GM19324 (cell line): Measurements from ENCODE around the gene ZBTB5.
"Not testable (repeated sequence)": the region's sequence is repeated elsewhere in the genome, so short reads cannot be mapped to it uniquely, and the experiment has no call there.

Experiments used
- ATAC-seq: cut with Tn5 transposase; IDR thresholded peaks from one replicate; pipeline ENCODE4 v1.9.1; 2021; ENCODE audit warnings: mild to moderate bottlenecking, moderate library complexity; ENCODE audit not compliant: unreplicated experiment, low FRiP score

Gene ZBTB5

GRCh38 chr9:37486616-37487548 lies 21.6 kb upstream of the ZBTB5 start:
- no peak for ATAC-seq

- ATAC-seq, result no peak
These were observed 21.0 kb upstream of the ZBTB5 start for GRCh38 chr9:37486256-37486615.

DNA sequence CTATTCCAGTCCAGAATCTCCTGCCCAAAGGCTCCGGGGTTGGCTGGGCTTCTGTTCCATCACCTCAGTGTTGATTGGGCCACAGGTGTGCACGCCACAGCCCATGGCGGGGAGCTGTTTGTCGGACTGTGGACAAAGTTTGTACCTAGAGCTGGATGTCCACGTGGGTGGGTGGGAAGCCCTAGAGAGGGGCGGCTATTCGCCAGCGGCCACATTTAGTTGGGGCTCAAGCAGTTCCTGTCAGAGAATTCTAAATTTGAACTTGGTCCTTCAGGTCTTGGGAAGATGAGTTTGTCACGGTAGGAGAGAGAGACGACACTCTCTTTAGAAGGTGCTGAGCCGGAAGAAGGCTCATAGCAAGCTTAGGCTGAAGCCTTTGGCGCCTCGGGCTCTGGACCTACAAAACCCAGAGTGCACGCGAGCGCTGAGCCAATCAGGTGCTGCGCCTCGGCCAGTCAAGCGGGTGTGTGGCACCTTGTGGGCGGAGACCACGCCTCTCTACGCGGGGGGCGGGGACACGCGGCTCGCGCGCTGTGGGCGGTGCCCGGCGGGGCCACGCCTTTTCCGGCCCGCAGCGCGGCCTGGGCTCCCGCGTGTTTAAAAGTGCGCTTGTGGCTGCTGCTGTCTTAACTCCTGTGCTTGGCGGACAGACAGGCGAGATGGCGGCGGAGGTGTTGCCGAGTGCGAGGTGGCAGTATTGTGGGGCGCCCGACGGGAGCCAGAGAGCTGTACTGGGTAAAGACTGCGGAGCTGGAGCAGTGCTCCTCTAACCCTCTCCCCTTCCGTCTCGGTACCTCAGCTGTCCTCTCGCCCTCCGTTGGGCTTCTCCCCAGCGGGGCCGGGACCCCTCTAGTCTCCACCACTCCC lies 20.4 kb upstream of the ZBTB5 start, which contains the start of gene POLR1E:
POLR1E (plus strand) TSS at position 560 of the 867 bp plus-strand sequence; CDS start at position 660, 100 bp downstream.
- ATAC-seq, result peak; percentile 98

- no peak for ATAC-seq
These were observed 15.5 kb upstream of the ZBTB5 start for GRCh38 chr9:37480759-37481158.

DNA sequence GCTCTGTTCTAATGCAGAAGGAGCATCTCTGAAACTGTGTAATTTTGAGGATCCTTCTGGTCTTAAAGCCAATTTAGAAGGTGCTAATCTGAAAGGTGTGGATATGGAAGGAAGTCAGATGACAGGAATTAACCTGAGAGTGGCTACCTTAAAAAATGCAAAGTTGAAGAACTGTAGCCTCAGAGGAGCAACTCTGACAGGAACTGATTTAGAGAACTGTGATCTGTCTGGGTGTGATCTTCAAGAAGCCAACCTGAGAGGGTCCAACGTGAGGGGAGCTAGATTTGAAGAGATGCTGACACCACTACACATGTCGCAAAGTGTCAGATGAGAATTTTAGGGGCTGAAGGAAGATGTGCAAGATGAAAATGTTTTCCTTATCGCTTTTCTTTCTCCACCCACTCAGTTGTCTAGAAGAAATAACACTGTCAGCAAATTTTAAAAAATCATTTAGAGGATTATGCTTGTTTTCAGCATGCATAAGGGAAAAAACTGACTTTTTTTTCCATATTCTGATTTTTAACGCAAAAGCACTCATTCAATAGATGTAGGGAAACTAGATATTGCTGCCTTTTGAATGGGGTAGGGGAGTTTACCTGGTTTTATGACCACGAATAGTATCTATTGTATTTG lies 12.9 kb upstream of the ZBTB5 start:
- ATAC-seq, result not testable (repeated sequence)

- ATAC-seq, result not testable (repeated sequence)
These were observed 12.2 kb upstream of the ZBTB5 start for GRCh38 chr9:37477443-37477842.

DNA sequence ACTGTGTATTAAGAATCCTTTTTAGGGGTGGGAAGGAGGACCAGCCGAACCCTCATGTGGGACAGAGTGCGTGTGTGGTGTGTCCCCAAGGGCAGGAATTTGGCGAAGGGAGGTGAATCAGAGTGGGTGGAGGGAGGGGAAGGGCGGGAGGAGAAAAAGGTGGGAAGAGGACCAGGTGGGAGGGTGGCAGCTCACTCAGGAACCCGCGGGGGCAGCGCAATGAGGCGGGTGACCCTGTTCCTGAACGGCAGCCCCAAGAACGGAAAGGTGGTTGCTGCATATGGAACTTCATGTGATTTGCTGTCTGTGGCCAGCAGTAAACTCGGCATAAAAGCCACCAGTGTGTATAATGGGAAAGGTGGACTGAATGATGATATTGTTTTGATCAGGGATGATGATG lies 11.7 kb upstream of the ZBTB5 start:
- ATAC-seq, result no peak

DNA sequence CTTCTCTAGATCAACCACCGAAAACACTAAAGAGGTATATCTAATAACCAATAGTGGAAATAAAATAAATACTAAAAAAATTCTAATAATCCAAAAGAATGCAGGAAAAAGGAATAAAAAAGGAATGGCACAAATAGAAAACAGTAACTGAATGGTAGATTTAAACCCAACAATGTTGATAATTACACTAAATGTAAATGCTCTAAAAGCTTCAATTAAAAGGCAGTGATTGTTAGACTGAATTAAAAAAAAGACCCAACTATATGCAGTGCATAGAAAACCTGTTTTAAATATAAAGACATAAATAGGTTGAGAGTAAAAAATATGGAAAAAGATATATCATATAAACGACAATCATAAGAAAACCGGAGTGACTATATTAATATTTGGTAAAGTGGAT lies 9.2 kb upstream of the ZBTB5 start:
- ATAC-seq, result no peak

GRCh38 chr9:37473982-37474381 lies 8.7 kb upstream of the ZBTB5 start:
- ATAC-seq, result not testable (repeated sequence)

GRCh38 chr9:37471942-37472684 lies 6.9 kb upstream of the ZBTB5 start:
- ATAC-seq, result no peak

- ATAC-seq, result no peak
These were observed 3.4 kb upstream of the ZBTB5 start for GRCh38 chr9:37468620-37469019.

GRCh38 chr9:37467530-37467929 lies 2.3 kb upstream of the ZBTB5 start:
- not testable (repeated sequence) for ATAC-seq

DNA sequence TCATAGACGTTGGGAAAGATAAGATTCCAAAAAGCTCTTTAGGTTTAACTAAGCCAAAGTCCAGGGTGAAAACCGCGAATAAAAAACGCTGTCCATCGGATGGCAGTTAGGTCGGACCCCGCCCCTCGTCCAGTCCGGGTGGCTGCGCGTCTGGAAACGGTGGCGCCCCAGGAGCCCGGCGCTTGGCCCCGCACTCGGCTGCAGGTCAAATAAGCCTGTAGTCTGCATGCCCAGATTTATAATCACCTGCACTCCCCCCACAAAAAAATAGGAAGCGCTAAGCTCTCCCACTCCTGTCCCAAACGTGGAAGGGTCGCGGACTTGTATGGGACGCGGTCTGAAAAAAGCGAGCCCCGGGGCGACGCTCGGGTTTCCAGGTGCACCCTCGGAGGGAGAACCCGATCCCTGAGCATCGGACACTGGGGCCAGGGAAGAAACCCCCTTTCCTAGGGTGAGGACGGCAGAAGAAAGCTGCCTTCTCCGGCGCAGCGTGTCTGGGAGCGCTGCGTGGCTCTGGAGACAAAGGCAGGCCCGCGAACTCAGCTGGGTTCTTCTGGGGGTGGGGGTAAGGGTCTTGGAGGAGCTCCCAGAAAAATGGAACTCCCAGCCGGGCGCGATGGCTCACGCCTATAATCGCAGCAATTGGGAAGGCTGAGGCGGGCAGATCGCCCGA lies 923 bp upstream of the ZBTB5 start:
- ATAC-seq, result peak; percentile 2

- peak; percentile 36 for ATAC-seq
These were observed 613 bp downstream of the ZBTB5 start for GRCh38 chr9:37464426-37465248.

GRCh38 chr9:37464006-37464405 lies 1.2 kb downstream of the ZBTB5 start:
- no peak for ATAC-seq

DNA sequence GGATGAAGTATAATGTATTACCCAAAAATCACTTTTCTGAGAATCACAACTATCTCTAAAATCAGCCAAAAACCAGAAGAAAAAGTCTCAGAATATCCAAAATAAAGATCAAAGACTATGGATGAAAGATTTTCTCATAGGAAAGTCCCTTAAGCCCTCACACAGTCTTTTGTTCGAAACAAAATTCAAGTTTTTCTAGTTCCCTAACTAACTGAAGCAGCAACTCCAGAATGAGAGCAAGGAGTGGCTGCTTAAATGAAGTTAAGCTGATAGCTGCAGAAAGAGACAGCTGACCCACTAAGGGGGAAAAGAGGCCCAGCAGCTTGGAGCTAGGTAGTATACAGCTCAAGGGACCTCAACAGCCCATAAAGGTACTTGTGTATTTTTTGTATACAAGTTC lies 8.4 kb downstream of the ZBTB5 start:
- no peak for ATAC-seq

DNA sequence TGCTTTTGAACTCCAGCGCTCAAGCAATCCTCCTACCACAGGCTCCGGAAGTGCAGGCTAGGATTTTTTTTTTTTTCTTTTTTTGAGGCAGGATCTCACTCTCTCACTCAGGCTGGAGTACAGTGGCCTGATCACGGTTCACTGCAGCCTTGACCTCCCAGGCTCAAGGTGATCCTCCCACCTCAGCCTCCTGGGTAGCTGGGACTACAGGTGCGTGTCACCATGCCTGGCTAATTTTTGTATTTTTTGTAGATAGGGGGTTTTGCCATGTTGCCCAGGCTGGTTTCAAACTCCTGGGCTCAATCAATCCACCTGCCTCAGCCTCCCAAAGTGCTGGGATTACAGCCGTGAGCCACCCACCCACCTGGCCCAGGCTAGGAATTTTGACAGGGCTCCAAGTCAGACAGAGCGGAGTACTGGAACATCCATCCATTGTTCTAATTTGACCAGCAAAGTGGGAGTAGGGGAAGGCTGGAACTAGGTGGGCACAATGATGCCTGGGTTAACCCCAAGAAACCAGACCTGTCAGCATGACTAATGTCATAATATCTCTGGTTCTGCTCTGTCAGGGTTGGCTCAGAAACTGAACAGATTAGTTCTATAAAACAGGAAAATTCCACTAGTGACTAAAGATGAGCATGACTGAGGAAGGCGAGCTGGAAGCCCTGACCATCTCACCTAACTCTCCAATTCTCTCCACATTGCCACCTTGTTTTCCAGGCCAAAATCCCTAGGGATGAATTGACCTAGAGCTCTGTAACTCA lies 9.2 kb downstream of the ZBTB5 start:
- no peak for ATAC-seq

GRCh38 chr9:37454238-37454637 lies 11.0 kb downstream of the ZBTB5 start:
- no peak for ATAC-seq
